Mammary epithelial cell (primary cell): ENCODE results near the gene CNKSR3.

Experiments
- CTCF ChIP-seq, 2 donors: IDR thresholded peaks in 1 of 2; conservative IDR thresholded peaks in 1 of 2; 2 replicates each; pipeline ENCODE4 v1.5.1; 2011 to 2012; ENCODE audit warnings: inconsistent platforms in 2 of 2, low read length in 2 of 2, mild to moderate bottlenecking in 2 of 2, control low read depth in 1 of 2, low read depth in 1 of 2; ENCODE audit not compliant: insufficient read depth in 1 of 2; ENCODE audit errors: extremely low read depth in 1 of 2
- EZH2 ChIP-seq: IDR thresholded peaks from 2 replicates; pipeline ENCODE4 v1.6.1; 2012; ENCODE audit warnings: low read length, inconsistent platforms, borderline replicate concordance

- TF ChIP-seq CTCF (conservative IDR thresholded peaks at IDR 0.05 in 1 of 2, IDR thresholded peaks at IDR 0.05 in 1 of 2; ENCODE audit: extremely low read depth in 1 of 2, insufficient read depth in 1 of 2, low read depth in 1 of 2, low read length in 2 of 2) (no peak), EZH2 (no peak)
Measured at GRCh38 chr6:154549179-154549578, 38.7 kb upstream of the CNKSR3 start.
